SK-N-SH treated with all-trans-retinoic acid at 6 μM for 48 hours (cell line): ENCODE measurements around the gene ZC3H13.

Source experiments
- ATAC-seq: fragments of 200-7000 bp; cut with Tn5 transposase; 3 replicates; pipeline ENCODE4 v1.9.1; 2020; ENCODE audit warnings: mild to moderate bottlenecking, moderate library complexity
- ARNTL ChIP-seq: fragments of 450-650 bp; formaldehyde crosslinking; IDR thresholded peaks from 2 replicates; pipeline ENCODE4 v1.5.0; 2020; ENCODE audit warnings: low read depth, mild to moderate bottlenecking, moderate library complexity, borderline replicate concordance
- BACH2 ChIP-seq: fragments of 250-450 bp; sonication (Bioruptor Pico); IDR thresholded peaks from 2 replicates; pipeline ENCODE4 v1.9.0; 2021; ENCODE audit warnings: mild to moderate bottlenecking, borderline replicate concordance
- CREB5 ChIP-seq: fragments of 250-450 bp; sonication (Bioruptor Pico); IDR thresholded peaks from 2 replicates; pipeline ENCODE4 v1.5.1; 2020; ENCODE audit warnings: low read depth, mild to moderate bottlenecking, moderate library complexity
- CSDC2 ChIP-seq: fragments of 250-450 bp; sonication (Bioruptor Pico); IDR thresholded peaks from 2 replicates; pipeline ENCODE4 v1.5.0; 2020; ENCODE audit warnings: mild to moderate bottlenecking, moderate library complexity
- CSRNP3 ChIP-seq: fragments of 250-450 bp; sonication (Bioruptor Pico); IDR thresholded peaks from 2 replicates; pipeline ENCODE4 v1.5.1; 2021; ENCODE audit warnings: mild to moderate bottlenecking, moderate library complexity
- ESRRG ChIP-seq: fragments of 250-450 bp; sonication (Bioruptor Pico); IDR thresholded peaks from 2 replicates; pipeline ENCODE4 v1.6.1; 2021; ENCODE audit warnings: mild to moderate bottlenecking
- GLIS3 ChIP-seq: fragments of 250-450 bp; sonication (Bioruptor Pico); IDR thresholded peaks from 2 replicates; pipeline ENCODE4 v1.5.0; 2020; ENCODE audit warnings: mild to moderate bottlenecking, moderate library complexity
- ISL1 ChIP-seq: fragments of 250-450 bp; sonication (Bioruptor Pico); IDR thresholded peaks from 2 replicates; pipeline ENCODE4 v2.1.2; 2022; ENCODE audit warnings: mild to moderate bottlenecking, moderate library complexity
- OSR1 ChIP-seq: fragments of 250-450 bp; sonication (Bioruptor Pico); IDR thresholded peaks from 2 replicates; pipeline ENCODE4 v1.8.0; 2022; ENCODE audit warnings: moderate library complexity, mild to moderate bottlenecking, inconsistent platforms
- PATZ1 ChIP-seq: fragments of 250-450 bp; sonication (Bioruptor Pico); IDR thresholded peaks from 2 replicates; pipeline ENCODE4 v1.8.0; 2020; ENCODE audit warnings: mild to moderate bottlenecking, moderate library complexity, borderline replicate concordance
- POU6F1 ChIP-seq: fragments of 250-450 bp; sonication (Bioruptor Pico); IDR thresholded peaks from 2 replicates; pipeline ENCODE4 v1.8.0; 2021; ENCODE audit warnings: low read depth, mild to moderate bottlenecking, moderate library complexity, borderline replicate concordance
- PPARA ChIP-seq: fragments of 250-450 bp; sonication (Bioruptor Pico); IDR thresholded peaks from 2 replicates; pipeline ENCODE4 v1.5.0; 2020; ENCODE audit warnings: mild to moderate bottlenecking, borderline replicate concordance
- RARB ChIP-seq: fragments of 250-450 bp; sonication (Bioruptor Pico); IDR thresholded peaks from 2 replicates; pipeline ENCODE4 v1.8.0; 2021; ENCODE audit warnings: mild to moderate bottlenecking, moderate library complexity
- SNAI2 ChIP-seq: fragments of 250-450 bp; sonication (Bioruptor Pico); IDR thresholded peaks from 2 replicates; pipeline ENCODE4 v1.5.0; 2020; ENCODE audit warnings: mild to moderate bottlenecking, moderate library complexity
- TCF4 ChIP-seq: fragments of 250-450 bp; sonication (Bioruptor Pico); IDR thresholded peaks from 2 replicates; pipeline ENCODE4 v1.8.0; 2021; ENCODE audit warnings: mild to moderate bottlenecking, moderate library complexity, borderline replicate concordance
- TOX ChIP-seq: fragments of 250-450 bp; sonication (Bioruptor Pico); IDR thresholded peaks from 2 replicates; pipeline ENCODE4 v1.8.0; 2021; ENCODE audit warnings: mild to moderate bottlenecking, moderate library complexity, borderline replicate concordance
- TSHZ2 ChIP-seq: fragments of 250-450 bp; sonication (Bioruptor Pico); IDR thresholded peaks from 2 replicates; pipeline ENCODE4 v1.5.0; 2020; ENCODE audit warnings: mild to moderate bottlenecking, moderate library complexity
- ZC3H10 ChIP-seq: fragments of 250-450 bp; sonication (Bioruptor Pico); IDR thresholded peaks from 2 replicates; pipeline ENCODE4 v1.5.1; 2021; ENCODE audit warnings: mild to moderate bottlenecking, moderate library complexity
- ZFP3 ChIP-seq: fragments of 250-450 bp; sonication (Bioruptor Pico); IDR thresholded peaks from 2 replicates; pipeline ENCODE4 v1.5.0; 2020; ENCODE audit warnings: mild to moderate bottlenecking, moderate library complexity
- ZFP30 ChIP-seq: fragments of 450-650 bp; formaldehyde crosslinking; IDR thresholded peaks from 2 replicates; pipeline ENCODE4 v1.5.0; 2022; ENCODE audit warnings: mild to moderate bottlenecking, moderate library complexity
- ZNF565 ChIP-seq: fragments of 450-650 bp; formaldehyde crosslinking; conservative IDR thresholded peaks from 2 replicates; pipeline ENCODE4 v1.5.0; 2020; ENCODE audit warnings: low read depth, mild to moderate bottlenecking, moderate library complexity
- ZNF70 ChIP-seq: fragments of 450-650 bp; formaldehyde crosslinking; IDR thresholded peaks from 2 replicates; pipeline ENCODE4 v1.5.0; 2020; ENCODE audit warnings: mild to moderate bottlenecking, moderate library complexity
- ZNF8 ChIP-seq: fragments of 450-650 bp; formaldehyde crosslinking; IDR thresholded peaks from 2 replicates; pipeline ENCODE4 v1.5.0; 2020; ENCODE audit warnings: mild to moderate bottlenecking, moderate library complexity

Gene ZC3H13

GRCh38 chr13:46035066-46035465, 17.5 kb downstream of the ZC3H13 start:
- ATAC-seq = no peak
- no peak for TF ChIP-seq ZNF565 (CRISPR knock-in tag)
- TF ChIP-seq ZNF70 = no peak
- no peak for TF ChIP-seq TCF4
- no peak for TF ChIP-seq OSR1
- no peak for TF ChIP-seq BACH2
- TF ChIP-seq ZFP3 = no peak
- TF ChIP-seq CSDC2 (CRISPR knock-in tag) = no peak
- no peak for TF ChIP-seq TOX (CRISPR knock-in tag)
- no peak for TF ChIP-seq TSHZ2 (CRISPR knock-in tag)
- TF ChIP-seq RARB (CRISPR knock-in tag) = no peak
- TF ChIP-seq CREB5 = no peak
- TF ChIP-seq POU6F1 (CRISPR knock-in tag) = no peak
- no peak for TF ChIP-seq GLIS3 (CRISPR knock-in tag)
- no peak for TF ChIP-seq SNAI2 (CRISPR knock-in tag)
- TF ChIP-seq ESRRG (CRISPR knock-in tag) = no peak
- no peak for TF ChIP-seq ZFP30 (CRISPR knock-in tag)
- no peak for TF ChIP-seq PATZ1
- TF ChIP-seq, all 23 proteins: peak for 0

- no peak for ATAC-seq
Observed at GRCh38 chr13:46032341-46032740, 20.2 kb downstream of the ZC3H13 start.

More at GRCh38 chr13:46032341-46032740, 20.2 kb downstream of the ZC3H13 start:
- TF ChIP-seq ZNF565 (CRISPR knock-in tag) (no peak), PATZ1 (no peak), TOX (CRISPR knock-in tag) (no peak), ARNTL (no peak), PPARA (CRISPR knock-in tag) (no peak), ISL1 (CRISPR knock-in tag) (no peak), SNAI2 (CRISPR knock-in tag) (no peak), CSRNP3 (CRISPR knock-in tag) (no peak), ZNF70 (no peak), RARB (CRISPR knock-in tag) (no peak), ZNF8 (CRISPR knock-in tag) (no peak), ESRRG (CRISPR knock-in tag) (no peak), BACH2 (no peak), OSR1 (no peak), ZFP30 (CRISPR knock-in tag) (no peak), POU6F1 (CRISPR knock-in tag) (no peak), ZC3H10 (CRISPR knock-in tag) (no peak)
- TF ChIP-seq, all 23 proteins: peak for 0
